H1 (cell line): ENCODE results near the gene P2RY11. TPM values are rescaled to one million over a fixed set of nuclear protein-coding genes. Genes with fewer than 3 reads are reported as not detected.
A peak's percentile ranks its signal among the peaks of the same experiment; 100 is the strongest.

Source experiments
- ATF2 ChIP-seq: IDR thresholded peaks from 2 replicates; pipeline ENCODE4 v1.6.1; 2012; ENCODE audit warnings: low read length, inconsistent platforms
- FOSL1 ChIP-seq: IDR thresholded peaks from 2 replicates; pipeline ENCODE4 v1.6.1; 2011; ENCODE audit warnings: mild to moderate bottlenecking, low read depth, low read length, moderate library complexity; ENCODE audit not compliant: insufficient read depth
- HDAC6 ChIP-seq: IDR thresholded peaks from one replicate; pipeline ENCODE4 v1.7.1; 2012; ENCODE audit warnings: low read depth, mild to moderate bottlenecking, inconsistent platforms, low read length, moderate library complexity
- KDM4A ChIP-seq: IDR thresholded peaks from one replicate; pipeline ENCODE4 v1.7.1; 2012; ENCODE audit warnings: low read depth, mild to moderate bottlenecking, moderate library complexity, low read length, inconsistent platforms; ENCODE audit not compliant: severe bottlenecking
- NANOG ChIP-seq: IDR thresholded peaks from 2 replicates; pipeline ENCODE4 v1.6.1; 2011; ENCODE audit warnings: low read length, low read depth, mild to moderate bottlenecking, inconsistent platforms; ENCODE audit not compliant: insufficient read depth, poor library complexity, severe bottlenecking
- POLR2A ChIP-seq, 2 experiments: IDR thresholded peaks; 1 replicate in 1 of 2; 2 replicates in 1 of 2; pipeline ENCODE4 v1.6.1; 2011; ENCODE audit warnings: low read depth in 2 of 2, low read length in 2 of 2, mild to moderate bottlenecking in 2 of 2; ENCODE audit errors: control extremely low read depth in 1 of 2
- POLR2AphosphoS5 ChIP-seq: IDR thresholded peaks from 2 replicates; pipeline ENCODE4 v1.6.1; 2011; ENCODE audit warnings: low read depth, low read length
- SP1 ChIP-seq: IDR thresholded peaks from 2 replicates; pipeline ENCODE4 v1.6.1; 2011; ENCODE audit warnings: low read depth, low read length
- TAF1 ChIP-seq: IDR thresholded peaks from 2 replicates; pipeline ENCODE4 v1.6.1; 2011; ENCODE audit warnings: mild to moderate bottlenecking, low read depth, low read length
- polyA plus RNA-seq, 7 experiments: library from polyadenylated mRNA; depleted of rRNA in 3 of 7; stranded (reverse) in 5 of 7; unstranded in 2 of 7; fragments of >200 nt in 5 of 7; fragments of 200-250 nt in 2 of 7; gene quantifications; 1 replicate in 5 of 7; 2 replicates in 1 of 7; 4 replicates in 1 of 7; pipeline versions ENCODE4 v1.2.1 to v1.2.3, GENCODE V29; 2011 to 2013; ENCODE audit warnings: missing spikeins in 2 of 7, mixed read lengths in 2 of 7
- total RNA-seq: library from RNA; stranded (reverse); fragmentation: NEBNext Ultra II Directional; extraction: Animal tissue kit (Norgen Biotek cat#: 25700); gene quantifications from 2 replicates; pipeline ENCODE4 v1.2.1, GENCODE V29; 2021
- TF ChIP-seq, protein P1 (sequence below): IDR thresholded peaks from 2 replicates; pipeline ENCODE4 v1.6.1; 2012; ENCODE audit warnings: inconsistent platforms

Gene P2RY11
- total and polyA plus RNA-seq, 2 of the 8 experiments (the other 6 are each of a cell fraction or from before 2014, with no cell fraction given): 9.2 to 18.0 TPM

DNA sequence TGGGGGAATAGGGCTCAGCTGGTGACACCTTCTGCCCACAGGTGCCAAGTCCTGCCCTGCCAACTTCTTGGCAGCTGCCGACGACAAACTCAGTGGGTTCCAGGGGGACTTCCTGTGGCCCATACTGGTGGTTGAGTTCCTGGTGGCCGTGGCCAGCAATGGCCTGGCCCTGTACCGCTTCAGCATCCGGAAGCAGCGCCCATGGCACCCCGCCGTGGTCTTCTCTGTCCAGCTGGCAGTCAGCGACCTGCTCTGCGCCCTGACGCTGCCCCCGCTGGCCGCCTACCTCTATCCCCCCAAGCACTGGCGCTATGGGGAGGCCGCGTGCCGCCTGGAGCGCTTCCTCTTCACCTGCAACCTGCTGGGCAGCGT lies 2.1 kb downstream of the P2RY11 start (continued):
- TF ChIP-seq, protein P1, sequence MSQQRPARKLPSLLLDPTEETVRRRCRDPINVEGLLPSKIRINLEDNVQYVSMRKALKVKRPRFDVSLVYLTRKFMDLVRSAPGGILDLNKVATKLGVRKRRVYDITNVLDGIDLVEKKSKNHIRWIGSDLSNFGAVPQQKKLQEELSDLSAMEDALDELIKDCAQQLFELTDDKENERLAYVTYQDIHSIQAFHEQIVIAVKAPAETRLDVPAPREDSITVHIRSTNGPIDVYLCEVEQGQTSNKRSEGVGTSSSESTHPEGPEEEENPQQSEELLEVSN: no peak
- TF ChIP-seq TAF1 (0 out of 2 replicates have a peak, but pooled peaks have one; percentile 5), FOSL1 (0 out of 2 replicates have a peak, but pooled peaks have one; percentile 8), ATF2 (no peak), HDAC6 (no peak), KDM4A (no peak), POLR2A (IDR thresholded peaks at IDR 0.05; ENCODE audit: control extremely low read depth in 1 of 2, low read depth in 2 of 2, low read length in 2 of 2) (peak in 1 of 2 experiments; percentile 87; a peak in 2 of 3 replicates), SP1 (no peak), NANOG (no peak), POLR2AphosphoS5 (peak; percentile 77; the same call in 1 of the 2 replicates)
